Activated T-cell treated with anti-CD3 and anti-CD28 coated beads, Interleukin-2, amount 50 U/mL, for 48 hours (primary cell): ENCODE data around the gene ASS1.

ENCODE experiments used
- DNase-seq, 2 experiments: peaks; one replicate each; pipeline ENCODE4 v3.0.0-alpha.2; 2020

Gene ASS1

DNA sequence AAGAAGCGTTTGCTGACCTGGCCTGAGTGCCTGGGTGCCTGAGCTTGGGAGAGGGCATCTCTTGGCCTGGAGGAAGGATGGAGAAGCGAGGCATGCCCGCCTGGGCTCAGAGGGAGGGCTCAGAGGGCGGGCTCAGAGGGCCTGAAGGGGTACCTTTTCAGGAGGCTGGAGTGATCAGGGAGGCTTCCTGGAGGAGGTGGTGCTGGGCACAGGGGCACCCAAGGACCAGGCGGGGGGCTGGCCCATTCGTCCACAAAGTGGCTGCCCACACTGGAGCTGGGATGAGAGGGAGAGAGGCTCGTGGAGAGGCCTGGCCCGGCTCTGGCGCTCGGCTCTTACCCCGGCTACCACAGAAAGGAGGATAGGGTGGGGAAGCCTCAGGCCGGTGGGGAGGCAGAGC, 32.8 kb downstream of the ASS1 start:
- no peak for DNase-seq

GRCh38 chr9:130478152-130478551, 33.4 kb downstream of the ASS1 start:
- no peak for DNase-seq

DNA sequence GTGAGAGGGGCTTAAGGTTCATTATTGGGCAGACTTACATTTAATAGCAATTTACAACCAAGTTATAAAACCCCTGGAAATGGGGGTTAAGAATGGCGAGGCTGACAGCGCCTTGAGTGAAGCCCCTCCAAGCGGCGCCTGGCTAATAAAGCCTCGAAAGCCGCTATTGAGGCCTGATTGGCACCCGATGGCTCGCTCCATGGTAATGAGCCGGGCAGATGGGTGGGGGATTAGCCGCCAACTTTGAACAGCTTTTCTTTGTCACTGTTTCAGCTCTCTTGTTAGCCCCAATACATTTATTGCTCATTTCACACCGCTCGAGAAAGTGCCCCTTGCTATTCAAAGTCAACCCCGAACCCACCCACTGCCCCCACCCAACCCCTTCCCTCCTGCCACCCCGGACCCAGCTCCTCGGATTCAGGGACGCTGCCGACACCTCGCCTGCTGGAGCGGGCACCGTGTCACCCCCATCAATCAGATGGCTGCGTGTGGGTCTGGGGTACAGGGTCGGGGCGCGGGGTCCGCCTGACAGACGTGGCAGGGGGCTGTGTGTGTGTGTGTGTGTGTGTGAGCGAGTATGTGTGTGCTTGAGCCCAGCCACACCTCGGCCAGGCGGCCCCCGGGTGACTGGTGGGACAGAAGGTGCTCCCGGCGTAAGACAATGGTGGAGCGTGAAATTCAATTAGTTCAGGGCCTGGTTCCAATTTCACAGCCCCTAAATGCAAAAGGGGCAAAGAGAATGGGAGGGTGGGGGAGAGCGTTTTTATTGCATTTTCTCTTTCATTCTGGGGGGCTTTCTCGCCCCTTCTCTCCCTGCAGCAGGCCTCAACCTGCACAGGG, 34.2 kb downstream of the ASS1 start:
- DNase-seq: no peak

GRCh38 chr9:130479587-130479986, 34.8 kb downstream of the ASS1 start:
- no peak for DNase-seq

GRCh38 chr9:130480673-130481072, 35.9 kb downstream of the ASS1 start:
- DNase-seq: no peak

DNA sequence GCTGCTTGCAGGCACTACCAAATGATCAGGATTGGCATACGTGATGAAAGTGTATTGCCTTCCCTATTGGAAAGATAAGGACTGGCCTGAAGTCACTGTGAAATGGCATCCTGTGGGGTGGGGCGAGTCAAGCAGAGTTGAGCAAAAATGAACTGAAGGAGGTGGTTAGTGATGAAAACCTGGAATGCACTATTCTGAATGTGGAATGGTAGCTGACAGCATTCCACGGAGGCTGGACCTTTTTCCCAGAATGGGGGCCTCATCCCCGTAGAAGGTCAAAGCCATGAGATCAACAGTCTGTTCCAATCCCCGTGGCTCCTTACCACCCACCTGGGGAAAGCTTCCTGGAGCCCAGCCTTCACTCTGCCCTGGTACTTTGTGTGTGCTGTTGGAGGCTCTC, 37.7 kb downstream of the ASS1 start:
- DNase-seq: no peak

DNA sequence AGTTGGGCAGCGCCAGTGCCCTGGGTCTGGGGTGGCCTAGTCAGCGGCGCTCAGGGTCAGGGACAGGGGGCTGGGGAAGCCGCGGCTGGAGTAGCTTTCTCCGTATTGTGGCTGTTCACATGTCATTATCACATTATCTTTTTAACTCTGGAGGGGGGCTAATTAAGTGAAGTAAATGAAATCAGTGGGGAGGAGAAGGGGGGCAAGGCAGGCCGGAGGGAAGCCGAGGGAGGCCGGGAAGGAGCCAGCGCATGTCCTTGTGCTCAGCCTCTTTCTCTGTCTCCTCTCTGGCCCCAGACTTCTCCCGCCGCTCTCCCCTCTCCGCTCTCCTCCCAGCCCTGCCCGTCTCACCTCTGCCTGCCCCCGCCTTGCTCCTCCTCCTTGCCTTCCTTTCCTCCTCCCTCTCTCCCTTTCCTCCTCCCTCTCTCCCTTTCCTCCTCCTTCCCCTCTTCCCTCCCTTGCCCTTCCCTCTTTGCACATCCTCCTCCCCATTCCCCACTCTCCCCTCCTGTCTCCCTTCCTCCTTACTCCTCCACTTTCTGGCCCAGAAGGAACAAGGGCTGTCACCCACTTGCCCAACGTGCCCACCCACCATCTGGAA, 38.7 kb downstream of the ASS1 start:
- no peak for DNase-seq

GRCh38 chr9:130484362-130485072, 39.8 kb downstream of the ASS1 start:
- no peak for DNase-seq

- no peak for DNase-seq
Observed at GRCh38 chr9:130486103-130486502, 41.3 kb downstream of the ASS1 start.

GRCh38 chr9:130487500-130487899, 42.7 kb downstream of the ASS1 start:
- no peak for DNase-seq

- DNase-seq: no peak
Observed at GRCh38 chr9:130488621-130489330, 44.0 kb downstream of the ASS1 start.

DNA sequence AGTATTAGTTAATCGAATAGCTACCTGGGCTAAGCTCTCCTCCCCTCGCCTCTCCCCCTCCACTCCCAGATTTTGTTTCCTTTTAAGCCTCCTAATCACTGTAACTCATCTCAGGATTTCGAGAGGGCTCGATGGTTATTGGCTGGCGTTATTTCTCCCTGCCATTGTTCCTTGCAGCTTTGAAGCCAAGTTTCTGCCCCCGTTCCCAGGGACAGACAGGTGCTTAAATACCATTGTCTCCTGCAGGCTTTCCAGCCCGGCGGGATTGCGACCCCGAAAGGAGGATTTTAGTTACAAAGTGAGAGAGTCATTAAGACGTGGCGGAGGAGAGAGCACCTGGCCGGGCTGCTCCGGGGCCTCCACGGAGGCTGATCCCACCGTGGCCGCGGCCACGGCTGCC, 46.2 kb downstream of the ASS1 start:
- DNase-seq: no peak

- DNase-seq: no peak
Observed at GRCh38 chr9:130491830-130492482, 47.2 kb downstream of the ASS1 start.

- no peak for DNase-seq
Observed at GRCh38 chr9:130493021-130493420, 48.3 kb downstream of the ASS1 start.

- DNase-seq: no peak
Observed at GRCh38 chr9:130493476-130493875, 48.7 kb downstream of the ASS1 start.

DNA sequence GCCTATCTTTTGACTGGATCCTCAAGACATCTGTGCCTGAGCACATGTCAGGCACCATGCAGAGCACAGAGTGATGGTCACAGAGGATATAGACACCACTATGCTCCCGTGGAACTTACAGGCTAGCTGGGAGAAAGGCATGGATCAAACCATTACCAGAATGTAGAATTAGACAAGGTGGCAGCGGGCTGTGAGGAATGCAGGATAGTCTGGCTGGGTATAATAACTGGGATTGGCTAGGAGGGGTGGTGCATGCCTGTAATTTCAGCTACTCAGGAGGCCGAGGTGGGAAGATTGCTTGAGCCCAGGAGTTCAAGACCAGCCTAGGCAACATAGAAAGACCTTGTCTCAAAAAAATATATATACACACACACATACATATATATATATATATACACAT, 50.3 kb downstream of the ASS1 start:
- no peak for DNase-seq

DNA sequence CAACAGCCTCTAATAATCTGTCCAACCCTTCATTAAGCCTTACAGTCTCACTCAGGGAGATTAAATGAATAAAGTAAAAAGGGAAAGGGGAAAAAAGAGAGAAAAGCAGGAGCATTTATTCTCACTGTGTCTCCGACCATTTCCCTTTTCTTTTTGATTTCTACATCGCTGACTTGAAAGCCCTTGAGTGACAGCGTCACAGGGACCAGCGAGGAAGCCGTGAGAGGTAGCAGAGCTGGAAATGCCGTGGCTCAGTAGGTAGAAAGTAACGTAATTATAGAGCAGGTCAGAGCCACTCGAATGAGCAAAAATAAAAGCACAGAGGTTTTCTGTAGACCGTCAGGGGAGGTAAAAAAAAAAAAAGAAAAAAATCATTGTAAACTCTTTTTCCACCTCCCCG, 52.4 kb downstream of the ASS1 start:
- DNase-seq: no peak

GRCh38 chr9:130498298-130498917, 53.6 kb downstream of the ASS1 start:
- DNase-seq: no peak

GRCh38 chr9:130498918-130499698, 54.3 kb downstream of the ASS1 start:
- no peak for DNase-seq

GRCh38 chr9:130499804-130500263, 55.1 kb downstream of the ASS1 start:
- no peak for DNase-seq
